Activated naive CD8-positive, alpha-beta T cell (primary cell): ENCODE data around the gene KCTD15.

Experiments
- H3K27ac Mint-ChIP-seq: one replicate; pipeline ENCODE4 v1.8.0; 2021; ENCODE audit warnings: mixed read lengths
- H3K27me3 Mint-ChIP-seq: one replicate; pipeline ENCODE4 v1.8.0; 2021; ENCODE audit warnings: mixed read lengths
- H3K36me3 Mint-ChIP-seq: one replicate; pipeline ENCODE4 v1.8.0; 2021; ENCODE audit warnings: mixed read lengths
- H3K4me1 Mint-ChIP-seq: one replicate; pipeline ENCODE4 v1.8.0; 2021; ENCODE audit warnings: low read depth, mixed read lengths
- H3K4me3 Mint-ChIP-seq: one replicate; pipeline ENCODE4 v1.8.0; 2021; ENCODE audit warnings: mild to moderate bottlenecking, mixed read lengths
- H3K9me3 Mint-ChIP-seq: one replicate; pipeline ENCODE4 v1.8.0; 2021; ENCODE audit warnings: low read depth, mixed read lengths

The KCTD15 gene

DNA sequence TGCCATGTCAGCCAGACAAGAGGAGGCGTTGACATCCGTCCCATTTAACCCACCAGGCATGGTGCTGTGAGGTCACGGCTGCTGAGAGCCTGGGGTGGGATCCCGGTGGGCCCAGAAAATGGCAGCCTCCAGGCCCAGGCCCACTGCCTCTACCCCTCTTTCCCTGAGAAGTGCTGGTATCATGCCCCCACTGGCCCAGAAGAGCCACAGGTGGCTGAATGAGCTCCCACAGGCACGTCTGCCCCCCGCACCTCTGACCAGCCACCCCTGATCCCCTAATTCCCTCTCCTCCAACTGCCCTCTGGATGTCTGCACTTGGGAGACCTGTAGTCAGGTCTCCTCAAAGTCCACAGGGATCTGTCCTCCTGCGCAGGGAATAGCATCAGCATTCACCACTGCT lies 37.3 kb upstream of the KCTD15 start:
- Mint-ChIP-seq H3K9me3 (no peaks in the 10 kb centered on the region), H3K36me3 (no peaks in the 10 kb centered on the region), H3K4me1 (no peaks in the 10 kb centered on the region), H3K4me3 (no peak overlapping the region), H3K27ac (no peak overlapping the region), H3K27me3 (peaks cover 2% of the 10 kb centered on the region)

DNA sequence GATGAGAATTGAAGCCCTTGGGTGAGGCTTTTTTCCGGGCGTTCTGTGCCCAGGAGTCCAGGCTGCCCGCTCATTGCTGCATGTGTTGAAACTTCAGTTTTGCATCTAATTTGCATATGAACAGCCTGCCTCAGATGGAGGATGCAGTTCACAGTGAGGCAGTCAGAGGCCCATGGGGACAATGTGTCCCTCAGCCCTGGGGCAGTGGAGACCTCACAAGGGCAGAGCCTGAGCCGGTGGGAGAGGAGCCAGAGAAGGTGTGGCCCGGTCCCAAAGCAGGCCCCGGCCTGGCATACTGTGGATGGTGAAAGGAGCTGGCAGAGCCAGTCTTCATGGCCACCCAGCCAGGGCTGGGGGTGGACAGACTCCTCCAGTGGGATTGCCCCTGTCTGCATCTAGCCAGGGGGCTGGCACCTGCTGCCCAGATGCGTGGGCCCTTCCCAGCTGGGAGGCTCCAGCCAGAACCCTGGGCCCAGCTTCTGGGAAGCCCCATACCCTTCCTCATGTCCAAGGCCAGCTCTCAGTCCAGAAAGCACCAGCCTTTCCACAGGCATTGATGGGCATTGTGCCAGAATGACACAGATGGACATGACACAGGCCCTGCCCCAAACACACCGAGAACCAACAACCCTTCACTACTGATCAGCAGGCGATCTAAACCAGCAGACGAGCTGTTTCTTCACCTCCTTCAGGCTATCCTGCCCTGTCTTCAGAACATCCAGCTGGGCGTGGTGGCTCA lies 32.9 kb upstream of the KCTD15 start:
- H3K27ac Mint-ChIP-seq, result no peak overlapping the region
- H3K9me3 Mint-ChIP-seq, result no peaks in the 10 kb centered on the region
- H3K36me3 Mint-ChIP-seq, result no peaks in the 10 kb centered on the region
- no peak overlapping the region for H3K4me3 Mint-ChIP-seq
- no peaks in the 10 kb centered on the region for H3K4me1 Mint-ChIP-seq
- peaks cover 7% of the 10 kb centered on the region for H3K27me3 Mint-ChIP-seq

DNA sequence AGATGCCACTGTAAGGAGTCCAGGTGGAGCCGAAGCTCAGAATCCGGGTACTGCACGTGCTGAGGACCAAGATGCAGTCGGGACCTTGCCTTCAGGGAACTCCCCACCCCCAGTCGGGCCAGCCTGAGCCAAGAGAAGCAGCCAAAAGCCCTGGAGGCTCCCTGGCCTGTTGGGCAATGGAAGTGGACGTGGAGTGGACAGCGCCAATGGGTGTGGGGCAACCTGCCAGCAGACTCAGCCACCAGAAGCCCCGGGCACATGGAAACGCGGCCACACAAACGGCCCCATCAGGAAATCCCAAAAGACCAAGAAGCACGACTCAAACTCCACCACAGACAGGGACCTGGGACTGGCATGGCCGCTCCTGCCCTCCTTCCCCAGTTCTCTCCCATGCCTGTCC lies 30.0 kb upstream of the KCTD15 start:
- Mint-ChIP-seq H3K4me1 (no peaks in the 10 kb centered on the region), H3K27me3 (peaks cover 11% of the 10 kb centered on the region), H3K27ac (no peak overlapping the region), H3K36me3 (no peaks in the 10 kb centered on the region), H3K9me3 (no peaks in the 10 kb centered on the region), H3K4me3 (no peak overlapping the region)

DNA sequence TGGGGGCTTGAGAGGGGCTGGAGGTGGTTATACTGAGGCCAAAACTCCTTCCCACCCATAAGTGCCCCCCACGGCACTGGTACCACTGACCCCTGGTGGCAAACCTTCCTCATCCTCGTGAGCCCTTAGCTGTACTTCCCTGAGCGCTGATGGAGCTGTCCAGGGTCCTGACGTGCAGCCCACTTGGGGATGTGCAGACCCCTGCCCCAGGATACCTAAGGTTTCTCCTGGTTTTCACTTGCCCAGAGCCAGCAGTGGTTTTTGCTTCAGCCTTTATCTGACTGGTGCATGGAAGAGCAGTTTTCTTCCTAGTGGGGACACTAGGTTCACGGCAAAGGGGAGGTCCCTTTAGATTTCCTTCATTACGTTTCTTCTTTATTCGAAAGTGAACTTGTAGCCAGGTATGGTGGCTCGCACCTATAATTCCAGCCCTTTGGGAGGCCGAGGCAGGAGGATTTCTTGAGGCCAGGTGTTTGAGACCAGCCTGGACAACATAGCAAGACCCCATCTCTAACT lies 28.7 kb upstream of the KCTD15 start:
- Mint-ChIP-seq H3K27ac (no peak overlapping the region), H3K36me3 (no peaks in the 10 kb centered on the region), H3K4me3 (no peak overlapping the region), H3K4me1 (no peaks in the 10 kb centered on the region), H3K27me3 (peaks cover 11% of the 10 kb centered on the region), H3K9me3 (no peaks in the 10 kb centered on the region)

DNA sequence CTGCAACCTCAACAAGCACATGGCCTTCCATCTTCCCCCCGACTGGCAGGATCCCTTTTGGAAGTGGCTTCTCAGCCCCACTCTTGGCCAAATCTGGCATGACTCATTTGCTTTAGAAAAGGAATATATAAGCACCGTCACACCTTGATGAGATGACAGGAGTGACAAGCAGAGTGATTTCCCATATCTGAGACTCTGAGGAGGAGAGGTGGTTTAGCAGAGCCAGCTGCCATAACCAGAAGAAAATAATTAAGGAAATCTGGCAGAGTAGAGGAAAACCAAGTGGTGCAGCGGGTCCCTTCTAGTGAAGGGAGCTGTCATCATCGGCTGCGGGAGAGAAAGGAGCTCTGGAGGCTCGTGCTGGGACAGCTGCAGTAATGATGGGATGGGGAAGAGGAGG lies 27.5 kb upstream of the KCTD15 start:
- no peak overlapping the region for H3K27ac Mint-ChIP-seq
- no peaks in the 10 kb centered on the region for H3K9me3 Mint-ChIP-seq
- H3K27me3 Mint-ChIP-seq, result peaks cover 11% of the 10 kb centered on the region
- H3K4me3 Mint-ChIP-seq, result no peak overlapping the region
- no peaks in the 10 kb centered on the region for H3K36me3 Mint-ChIP-seq
- no peaks in the 10 kb centered on the region for H3K4me1 Mint-ChIP-seq

DNA sequence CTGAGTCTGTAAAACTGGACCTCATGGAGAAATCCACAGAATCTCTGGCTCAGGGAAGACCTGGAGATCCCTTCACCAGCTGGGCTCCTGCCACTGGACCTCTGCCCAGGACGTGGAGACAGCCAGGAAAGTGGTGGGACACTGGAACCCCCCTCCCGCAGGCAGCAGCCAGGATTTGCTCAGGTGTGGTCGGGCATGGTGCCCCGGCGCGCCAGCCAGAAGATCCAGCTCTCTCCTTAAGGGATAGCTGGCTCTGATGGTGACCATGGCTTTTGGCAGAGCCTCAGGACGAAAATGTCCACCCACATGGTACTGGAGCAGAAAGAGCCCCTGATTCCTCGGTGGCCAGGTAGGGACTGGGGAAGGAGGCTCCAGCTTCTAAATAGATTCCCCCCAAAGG lies 26.6 kb upstream of the KCTD15 start:
- Mint-ChIP-seq H3K36me3 (no peaks in the 10 kb centered on the region), H3K4me1 (no peaks in the 10 kb centered on the region), H3K27me3 (peaks cover 9% of the 10 kb centered on the region), H3K9me3 (no peaks in the 10 kb centered on the region), H3K4me3 (no peak overlapping the region), H3K27ac (no peak overlapping the region)

DNA sequence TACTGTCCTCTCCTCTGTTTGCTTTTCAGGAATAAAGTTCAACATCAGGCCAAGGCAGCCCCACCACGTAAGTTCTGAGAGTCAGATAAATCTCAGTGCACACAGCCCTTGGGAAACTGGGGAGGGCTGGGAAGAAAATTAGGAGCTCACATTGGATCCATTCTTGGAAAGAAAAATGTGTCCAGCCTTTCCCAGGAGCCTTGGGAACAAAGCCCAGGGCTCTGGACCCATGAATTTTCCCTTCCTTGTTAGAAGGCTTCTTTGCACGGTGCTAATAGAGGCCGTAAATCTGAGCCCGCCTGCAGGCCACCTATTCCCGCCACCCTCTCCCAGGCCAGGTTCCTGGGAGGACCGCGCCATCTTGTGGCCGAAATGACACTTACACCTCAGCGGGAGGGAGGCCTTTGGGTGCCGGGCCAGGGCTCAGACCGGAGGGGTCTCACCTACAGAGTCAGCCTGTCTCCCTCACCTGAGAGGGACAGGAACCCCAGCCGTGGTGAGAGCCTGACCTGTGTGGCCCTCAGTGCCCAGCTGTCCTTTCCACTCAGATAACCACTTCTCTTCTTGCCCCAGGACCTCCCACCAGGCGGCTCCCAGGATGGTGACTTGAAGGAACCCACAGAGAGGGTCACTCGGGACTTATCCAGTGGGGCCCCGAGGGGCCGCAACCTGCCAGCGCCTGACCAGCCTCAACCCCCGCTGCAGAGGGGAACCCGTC lies 25.1 kb upstream of the KCTD15 start:
- Mint-ChIP-seq H3K4me1 (no peaks in the 10 kb centered on the region), H3K4me3 (no peak overlapping the region), H3K27me3 (peaks cover 9% of the 10 kb centered on the region), H3K36me3 (no peaks in the 10 kb centered on the region), H3K9me3 (no peaks in the 10 kb centered on the region), H3K27ac (no peak overlapping the region)

DNA sequence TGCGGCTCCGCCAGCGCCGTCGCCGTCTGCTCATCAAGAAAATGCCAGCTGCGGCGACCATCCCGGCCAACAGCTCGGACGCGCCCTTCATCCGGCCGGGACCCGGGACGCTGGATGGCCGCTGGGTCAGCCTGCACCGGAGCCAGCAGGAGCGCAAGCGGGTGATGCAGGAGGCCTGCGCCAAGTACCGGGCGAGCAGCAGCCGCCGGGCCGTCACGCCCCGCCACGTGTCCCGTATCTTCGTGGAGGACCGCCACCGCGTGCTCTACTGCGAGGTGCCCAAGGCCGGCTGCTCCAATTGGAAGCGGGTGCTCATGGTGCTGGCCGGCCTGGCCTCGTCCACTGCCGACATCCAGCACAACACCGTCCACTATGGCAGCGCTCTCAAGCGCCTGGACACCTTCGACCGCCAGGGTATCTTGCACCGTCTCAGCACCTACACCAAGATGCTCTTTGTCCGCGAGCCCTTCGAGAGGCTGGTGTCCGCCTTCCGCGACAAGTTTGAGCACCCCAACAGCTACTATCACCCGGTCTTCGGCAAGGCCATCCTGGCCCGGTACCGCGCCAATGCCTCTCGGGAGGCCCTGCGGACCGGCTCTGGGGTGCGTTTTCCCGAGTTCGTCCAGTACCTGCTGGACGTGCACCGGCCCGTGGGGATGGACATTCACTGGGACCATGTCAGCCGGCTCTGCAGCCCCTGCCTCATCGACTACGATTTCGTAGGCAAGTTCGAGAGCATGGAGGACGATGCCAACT lies 24.4 kb upstream of the KCTD15 start:
- H3K4me1 Mint-ChIP-seq, result no peaks in the 10 kb centered on the region
- H3K36me3 Mint-ChIP-seq, result no peaks in the 10 kb centered on the region
- no peak overlapping the region for H3K4me3 Mint-ChIP-seq
- H3K27ac Mint-ChIP-seq, result no peak overlapping the region
- H3K27me3 Mint-ChIP-seq, result peaks cover 9% of the 10 kb centered on the region
- no peaks in the 10 kb centered on the region for H3K9me3 Mint-ChIP-seq

DNA sequence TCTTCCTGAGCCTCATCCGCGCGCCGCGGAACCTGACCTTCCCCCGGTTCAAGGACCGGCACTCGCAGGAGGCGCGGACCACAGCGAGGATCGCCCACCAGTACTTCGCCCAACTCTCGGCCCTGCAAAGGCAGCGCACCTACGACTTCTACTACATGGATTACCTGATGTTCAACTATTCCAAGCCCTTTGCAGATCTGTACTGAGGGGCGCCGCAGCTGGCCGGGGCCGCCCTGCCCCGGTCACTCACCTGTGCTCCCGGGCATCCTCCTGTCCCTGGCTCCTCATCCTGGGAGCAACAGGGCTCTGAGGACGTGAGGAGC lies 23.9 kb upstream of the KCTD15 start:
- Mint-ChIP-seq H3K4me1 (no peaks in the 10 kb centered on the region), H3K27me3 (peaks cover 5% of the 10 kb centered on the region), H3K9me3 (no peaks in the 10 kb centered on the region), H3K36me3 (no peaks in the 10 kb centered on the region), H3K27ac (no peak overlapping the region), H3K4me3 (no peak overlapping the region)

DNA sequence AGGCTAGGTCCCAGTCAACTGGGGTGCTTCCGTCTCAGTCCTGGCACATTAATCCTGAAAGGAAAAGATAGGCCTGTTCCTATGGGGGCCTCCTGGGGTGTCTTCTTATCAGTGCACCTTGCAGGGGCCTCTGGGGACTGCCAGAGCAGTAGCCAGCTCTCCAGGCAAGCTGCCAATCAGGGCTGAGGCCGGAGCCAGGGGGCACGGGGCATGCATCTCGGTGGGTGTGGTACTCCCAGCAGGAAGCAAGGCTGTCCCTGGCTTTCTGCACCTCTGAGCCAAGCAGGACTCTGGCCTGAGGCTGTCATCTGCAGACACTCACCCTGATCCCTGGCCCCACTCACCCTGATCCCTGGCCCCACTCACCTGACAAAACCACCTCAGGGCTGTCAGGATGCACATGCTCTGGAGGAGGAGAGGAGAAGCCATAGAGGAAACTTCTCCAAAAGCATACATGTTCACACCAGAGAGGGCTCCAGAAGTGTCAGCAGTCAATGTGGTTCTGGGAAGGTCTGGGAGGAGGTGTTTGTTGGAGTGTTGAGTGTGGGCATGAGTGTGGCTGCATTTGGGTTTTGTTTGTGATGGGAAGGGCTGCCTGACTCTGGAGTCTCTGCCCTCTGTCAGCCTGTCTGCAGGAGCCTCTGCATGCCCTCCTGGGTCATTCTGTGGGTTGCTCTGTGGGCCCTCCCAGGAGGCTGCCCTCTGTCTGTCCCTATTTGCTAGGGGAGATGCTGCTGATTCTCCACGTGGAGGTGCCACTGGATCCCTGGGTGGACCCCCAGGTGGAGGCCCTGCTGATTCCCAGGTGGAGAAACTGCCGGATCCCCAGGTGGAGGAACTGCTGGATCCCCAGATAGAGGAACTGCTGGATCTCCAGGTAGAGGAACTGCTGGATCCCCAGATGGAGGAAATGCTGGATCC lies 22.7 kb upstream of the KCTD15 start:
- Mint-ChIP-seq H3K4me3 (no peak overlapping the region), H3K4me1 (peaks cover 6% of the 10 kb centered on the region), H3K9me3 (no peaks in the 10 kb centered on the region), H3K36me3 (no peaks in the 10 kb centered on the region), H3K27me3 (peaks cover 11% of the 10 kb centered on the region), H3K27ac (no peak overlapping the region)

DNA sequence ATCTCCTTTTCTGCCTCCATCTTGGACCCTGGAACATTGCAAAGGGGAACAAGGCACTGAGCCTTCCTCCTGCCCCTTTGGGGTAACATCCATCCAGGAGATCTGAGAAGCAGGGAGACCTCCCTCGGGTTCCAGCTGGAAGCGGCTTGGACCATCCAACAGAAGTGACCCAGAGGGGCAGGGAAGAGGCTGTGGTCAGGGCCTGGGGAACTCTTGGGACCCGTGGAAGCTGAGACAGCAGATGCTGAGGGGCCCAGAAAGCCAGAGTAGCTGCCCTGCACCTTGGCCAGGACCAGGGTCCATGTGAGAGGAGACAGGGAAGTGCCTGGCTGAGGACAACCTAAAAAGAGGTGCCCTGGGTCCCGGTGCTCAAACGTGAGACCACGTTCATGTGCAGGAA lies 21.9 kb upstream of the KCTD15 start:
- Mint-ChIP-seq H3K27ac (no peak overlapping the region), H3K27me3 (peaks cover 15% of the 10 kb centered on the region), H3K4me1 (peaks cover 10% of the 10 kb centered on the region), H3K4me3 (no peak overlapping the region), H3K9me3 (no peaks in the 10 kb centered on the region), H3K36me3 (no peaks in the 10 kb centered on the region)

DNA sequence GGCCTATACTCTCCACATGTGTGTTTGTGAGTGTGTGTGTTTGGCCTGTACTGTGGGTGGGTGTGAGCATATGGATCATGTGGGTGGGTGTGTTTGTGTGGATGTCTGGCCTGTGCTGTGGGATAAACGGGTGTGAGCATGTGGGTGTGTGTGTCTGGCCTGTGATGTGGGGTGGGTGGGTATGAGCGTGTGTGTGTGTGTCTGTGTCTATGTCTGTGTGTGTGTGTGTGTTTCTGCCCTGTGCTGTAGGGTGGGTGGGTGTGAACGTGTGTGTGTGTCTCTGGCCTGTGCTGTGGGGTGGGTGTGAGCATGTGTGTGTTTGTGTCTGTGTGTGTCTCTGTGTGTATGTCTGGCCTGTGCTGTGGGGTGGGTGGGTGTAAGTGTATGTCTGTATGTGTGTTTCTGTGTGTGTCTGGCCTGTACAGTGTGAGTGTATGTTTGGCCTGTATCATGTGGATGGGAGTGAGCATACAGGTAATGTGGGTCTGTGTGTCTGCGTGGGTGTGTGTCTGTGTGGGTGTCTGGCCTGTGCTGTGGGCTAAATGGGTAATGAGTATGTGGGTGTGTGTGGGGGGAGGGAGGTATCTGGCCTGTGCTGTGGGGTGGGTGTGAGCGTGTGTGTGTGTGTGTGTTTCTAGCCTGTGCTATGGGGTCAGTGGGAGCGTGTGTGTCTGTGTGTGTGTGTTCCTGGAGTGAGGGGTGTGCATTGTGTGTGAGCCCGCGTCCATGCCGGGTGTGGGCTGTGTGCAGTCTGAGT lies 20.8 kb upstream of the KCTD15 start:
- H3K36me3 Mint-ChIP-seq, result no peaks in the 10 kb centered on the region
- H3K4me3 Mint-ChIP-seq, result no peak overlapping the region
- H3K9me3 Mint-ChIP-seq, result no peaks in the 10 kb centered on the region
- no peak overlapping the region for H3K27ac Mint-ChIP-seq
- peaks cover 22% of the 10 kb centered on the region for H3K27me3 Mint-ChIP-seq
- peaks cover 11% of the 10 kb centered on the region for H3K4me1 Mint-ChIP-seq

DNA sequence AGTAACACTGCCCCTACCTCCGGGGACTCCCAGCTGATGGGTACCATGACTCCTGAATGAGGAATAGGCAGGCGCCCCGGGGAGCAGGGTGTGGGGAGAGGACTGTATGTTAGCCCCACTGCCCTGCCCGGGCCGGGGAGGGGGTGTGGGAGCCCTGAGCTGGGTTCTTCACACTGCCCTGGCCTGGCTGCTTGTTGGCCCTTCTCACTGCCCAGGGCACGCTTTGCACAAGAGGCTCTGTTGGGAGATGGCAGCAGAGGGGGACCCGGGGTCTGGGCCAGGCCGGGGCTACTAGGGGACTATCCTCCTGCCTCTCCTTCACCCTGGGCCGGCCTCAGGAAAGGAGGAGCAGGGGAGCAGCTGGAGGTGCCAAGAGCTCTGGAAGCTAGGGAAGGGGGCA lies 19.3 kb upstream of the KCTD15 start:
- Mint-ChIP-seq H3K4me1 (peaks cover 11% of the 10 kb centered on the region), H3K27me3 (peaks cover 22% of the 10 kb centered on the region), H3K27ac (no peak overlapping the region), H3K9me3 (no peaks in the 10 kb centered on the region), H3K36me3 (no peaks in the 10 kb centered on the region), H3K4me3 (no peak overlapping the region)

DNA sequence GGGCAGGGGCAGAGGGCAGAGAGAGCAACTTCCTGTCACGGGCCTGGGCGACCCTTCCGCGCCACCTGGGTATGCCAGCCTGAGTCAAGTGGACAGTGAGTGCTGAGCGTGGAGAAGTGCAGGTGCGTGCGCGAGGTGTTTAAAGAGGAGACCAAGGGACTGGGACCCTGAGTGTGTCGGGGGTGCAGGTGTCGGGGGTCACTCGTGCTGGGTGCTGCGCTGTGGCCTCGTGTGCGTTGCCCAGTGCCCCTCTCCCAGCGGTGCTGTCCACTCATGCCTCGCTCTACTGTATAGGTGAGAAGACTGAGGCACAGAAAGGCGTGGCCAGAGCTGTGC lies 18.9 kb upstream of the KCTD15 start:
- no peak overlapping the region for H3K27ac Mint-ChIP-seq
- no peak overlapping the region for H3K4me3 Mint-ChIP-seq
- peaks cover 11% of the 10 kb centered on the region for H3K4me1 Mint-ChIP-seq
- no peaks in the 10 kb centered on the region for H3K9me3 Mint-ChIP-seq
- peaks cover 22% of the 10 kb centered on the region for H3K27me3 Mint-ChIP-seq
- no peaks in the 10 kb centered on the region for H3K36me3 Mint-ChIP-seq
